Stimulated activated CD4-positive, alpha-beta T cell treated with anti-CD3 and anti-CD28 coated beads, Interleukin-4, amount 100 ng/mL, for 24 hours (primary cell): ENCODE results near the gene ANXA2R.
"Not testable (repeated sequence)": the region's sequence is repeated elsewhere in the genome, so short reads cannot be mapped to it uniquely, and the experiment has no call there.

Source experiments
- DNase-seq: peaks from one replicate; pipeline ENCODE4 v3.0.0-alpha.2; 2020

Gene ANXA2R

GRCh38 chr5:43060020-43060419 lies 19.9 kb upstream of the ANXA2R start:
- not testable (repeated sequence) for DNase-seq

DNA sequence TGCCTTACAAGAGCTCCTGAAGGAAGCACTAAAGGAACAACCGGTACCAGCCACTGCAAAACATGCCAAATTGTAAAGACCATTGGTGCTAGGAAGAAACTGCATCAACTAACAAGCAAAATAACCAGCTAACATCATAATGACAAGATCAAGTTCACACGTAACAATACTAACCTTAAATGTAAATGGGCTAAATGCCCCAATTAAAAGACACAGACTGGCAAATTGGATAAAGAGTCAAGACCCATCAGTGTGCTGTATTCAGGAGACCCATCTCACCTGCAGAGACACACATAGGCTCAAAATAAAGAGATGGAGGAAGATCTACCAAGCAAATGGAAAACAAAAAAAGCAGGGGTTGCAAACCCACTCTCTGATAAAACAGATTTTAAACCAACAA lies 15.0 kb upstream of the ANXA2R start:
- not testable (repeated sequence) for DNase-seq

GRCh38 chr5:43051684-43052083 lies 11.6 kb upstream of the ANXA2R start:
- DNase-seq, result no peak

DNA sequence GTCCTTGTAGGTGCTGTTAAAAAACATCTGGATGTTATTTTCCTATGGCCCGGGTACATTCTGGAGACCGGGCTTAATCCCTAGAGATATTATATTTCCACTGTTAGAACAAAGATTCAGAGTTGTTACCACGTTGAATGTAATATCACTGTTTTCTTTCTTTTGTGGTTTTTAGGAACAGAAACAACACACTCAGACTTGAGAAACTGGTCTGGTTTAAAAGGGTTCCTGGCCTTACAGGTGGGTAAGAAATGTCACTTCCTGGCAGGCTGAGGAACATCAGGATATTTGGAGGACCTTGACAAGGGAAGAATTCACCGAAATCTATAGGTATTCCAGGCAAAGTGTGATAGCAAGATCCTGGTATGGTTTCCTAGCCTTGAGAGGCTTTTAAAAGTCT lies 10.3 kb upstream of the ANXA2R start:
- no peak for DNase-seq

- no peak for DNase-seq
Observed at GRCh38 chr5:43049236-43049635, 9.1 kb upstream of the ANXA2R start.

DNA sequence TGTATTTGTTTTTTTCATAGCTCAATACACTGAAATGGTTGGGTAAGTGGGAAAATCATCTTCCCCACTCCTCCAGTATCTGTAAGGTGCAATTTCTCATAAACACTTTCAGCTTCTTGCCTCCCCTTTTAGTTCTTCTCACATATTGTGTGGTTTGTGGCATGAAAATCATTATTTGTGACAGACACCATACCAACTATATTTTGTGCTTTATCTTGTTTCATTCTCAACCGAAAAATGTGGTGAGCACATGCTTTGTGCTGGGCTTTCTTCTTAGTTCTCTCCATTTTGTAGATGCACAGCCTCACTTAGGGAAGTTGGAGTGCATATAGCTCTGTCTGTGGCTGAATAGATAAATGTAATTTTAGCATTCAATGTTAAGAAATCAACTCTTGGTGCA lies 6.4 kb upstream of the ANXA2R start:
- no peak for DNase-seq

DNA sequence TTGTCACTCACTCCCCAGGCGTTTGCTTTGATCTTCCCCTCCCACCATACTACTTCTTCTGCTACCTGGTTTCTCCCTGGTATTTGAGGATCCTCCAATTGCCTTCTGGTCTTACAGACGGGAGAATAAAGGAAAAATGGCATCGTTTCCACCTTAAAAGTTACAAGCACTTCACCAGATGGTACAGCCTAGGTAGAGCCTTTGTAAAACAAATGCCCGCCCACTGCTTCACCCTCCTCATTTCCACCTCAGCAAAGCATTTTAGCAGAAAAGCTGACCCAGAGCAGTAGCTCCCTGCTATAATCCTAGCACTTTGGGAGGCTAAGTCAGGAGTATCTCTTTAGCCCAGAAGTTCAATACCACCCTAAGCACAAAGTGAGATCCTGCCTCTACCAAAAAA lies 5.1 kb upstream of the ANXA2R start:
- no peak for DNase-seq

DNA sequence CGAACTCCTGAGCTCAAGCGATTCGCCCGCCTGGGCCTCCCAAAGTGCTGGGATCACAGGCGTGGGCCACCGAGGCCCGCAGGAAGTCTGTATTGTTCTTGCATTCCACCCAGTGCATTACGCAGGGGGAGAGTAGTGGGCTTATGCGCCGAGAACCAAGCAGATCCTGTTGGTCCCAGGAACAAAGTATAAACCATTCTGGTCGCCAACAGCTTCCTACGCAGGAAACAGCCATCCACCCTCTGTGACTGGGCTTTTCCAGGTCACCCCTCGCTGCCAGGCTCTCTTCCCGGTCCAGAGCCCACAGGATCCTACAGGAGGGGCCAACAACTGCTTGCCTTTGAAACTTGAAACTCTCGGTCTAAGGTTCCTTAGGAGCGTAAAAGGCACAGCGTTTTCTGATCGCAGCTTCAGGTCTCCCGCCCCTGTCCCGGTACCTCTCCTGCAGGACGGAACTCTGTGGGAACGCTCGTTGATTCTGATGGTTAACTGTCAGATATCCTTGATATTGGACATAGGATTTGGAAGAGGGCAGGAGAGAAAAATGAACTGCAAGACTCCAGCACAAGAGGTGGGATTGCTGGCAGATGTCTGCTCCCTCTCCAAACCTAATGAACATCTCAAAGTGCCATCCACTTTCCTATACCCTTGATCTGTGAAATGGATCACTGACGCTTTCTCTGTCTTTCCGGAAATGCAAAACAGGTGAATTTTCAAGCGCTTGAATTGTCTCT lies 4.2 kb upstream of the ANXA2R start:
- DNase-seq, result no peak

- no peak for DNase-seq
Observed at GRCh38 chr5:43043400-43043756, 3.3 kb upstream of the ANXA2R start.

- DNase-seq, result peak; percentile 55
Observed at GRCh38 chr5:43042626-43043399, 2.7 kb upstream of the ANXA2R start.

DNA sequence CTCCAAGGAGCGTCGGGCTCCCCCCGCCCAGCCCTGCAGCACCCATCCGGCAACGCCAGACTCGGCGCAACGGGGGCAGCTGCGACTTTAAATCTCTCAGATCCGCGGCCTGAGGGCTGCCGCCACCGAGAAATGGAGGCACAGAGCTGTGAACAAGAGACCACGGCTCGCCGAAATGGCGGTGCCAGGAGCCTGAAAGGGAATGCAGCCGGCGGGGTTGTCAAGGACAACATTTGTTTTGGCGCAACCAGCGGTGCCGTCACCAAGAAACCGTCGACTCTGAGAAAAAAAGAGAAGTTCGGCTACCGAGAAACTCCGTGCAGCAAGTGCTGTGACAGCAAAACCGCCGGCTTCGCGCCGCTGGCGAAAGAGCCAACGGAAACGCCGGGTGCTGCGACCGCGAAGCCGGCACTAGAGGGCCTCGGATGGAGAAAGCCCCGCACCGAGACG lies 2.1 kb upstream of the ANXA2R start:
- peak; percentile 78 for DNase-seq

- no peak for DNase-seq
Observed at GRCh38 chr5:43041669-43042175, 1.6 kb upstream of the ANXA2R start.

GRCh38 chr5:43041110-43041668 lies 1.1 kb upstream of the ANXA2R start:
- DNase-seq, result peak; percentile 34

GRCh38 chr5:43039471-43040286 lies 440 bp downstream of the ANXA2R start:
- DNase-seq, result peak; percentile 73

- DNase-seq, result no peak
Observed at GRCh38 chr5:43039152-43039470, 1.0 kb downstream of the ANXA2R start.

- DNase-seq, result peak; percentile 31
Observed at GRCh38 chr5:43038496-43038989, 1.6 kb downstream of the ANXA2R start.

DNA sequence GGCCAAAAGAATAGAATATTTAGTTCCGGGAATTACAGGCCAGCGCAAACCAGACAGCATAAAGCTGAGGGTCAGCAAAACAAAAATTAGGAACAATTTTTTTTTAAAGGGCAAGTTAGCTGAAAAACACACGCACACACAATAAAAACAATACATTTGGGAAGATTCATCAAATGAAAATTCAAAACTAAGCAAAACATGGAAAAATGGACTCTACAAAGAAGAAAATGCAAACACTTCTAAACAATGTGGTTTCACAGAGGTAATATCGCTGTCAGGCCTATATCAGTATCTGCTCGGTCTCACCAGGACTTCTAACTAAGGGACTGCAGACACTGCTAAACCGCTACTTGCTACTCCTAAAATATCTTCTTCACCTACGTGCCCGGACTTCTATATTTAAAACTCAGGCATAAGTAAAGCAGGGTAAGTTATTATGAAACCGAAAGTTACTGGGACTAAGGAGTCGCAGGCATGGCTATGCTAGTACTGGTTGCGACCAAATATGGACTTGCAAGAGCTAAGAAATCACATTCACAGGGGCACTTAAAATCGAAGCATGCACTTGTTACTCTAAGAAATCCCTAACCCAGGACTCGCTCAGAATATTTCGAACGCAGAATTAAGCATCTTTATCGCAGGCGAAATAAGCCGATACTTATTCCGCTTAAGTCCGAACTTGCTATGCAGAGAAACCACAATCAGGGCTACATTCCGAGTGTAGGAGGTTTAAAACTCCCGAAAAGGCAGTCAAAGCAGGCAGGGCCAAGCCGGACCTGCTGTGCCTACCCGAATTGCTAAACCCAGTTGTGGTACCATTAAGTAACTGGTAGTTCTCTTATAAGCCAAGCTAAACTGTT lies 2.3 kb downstream of the ANXA2R start:
- peak; percentile 28 for DNase-seq

DNA sequence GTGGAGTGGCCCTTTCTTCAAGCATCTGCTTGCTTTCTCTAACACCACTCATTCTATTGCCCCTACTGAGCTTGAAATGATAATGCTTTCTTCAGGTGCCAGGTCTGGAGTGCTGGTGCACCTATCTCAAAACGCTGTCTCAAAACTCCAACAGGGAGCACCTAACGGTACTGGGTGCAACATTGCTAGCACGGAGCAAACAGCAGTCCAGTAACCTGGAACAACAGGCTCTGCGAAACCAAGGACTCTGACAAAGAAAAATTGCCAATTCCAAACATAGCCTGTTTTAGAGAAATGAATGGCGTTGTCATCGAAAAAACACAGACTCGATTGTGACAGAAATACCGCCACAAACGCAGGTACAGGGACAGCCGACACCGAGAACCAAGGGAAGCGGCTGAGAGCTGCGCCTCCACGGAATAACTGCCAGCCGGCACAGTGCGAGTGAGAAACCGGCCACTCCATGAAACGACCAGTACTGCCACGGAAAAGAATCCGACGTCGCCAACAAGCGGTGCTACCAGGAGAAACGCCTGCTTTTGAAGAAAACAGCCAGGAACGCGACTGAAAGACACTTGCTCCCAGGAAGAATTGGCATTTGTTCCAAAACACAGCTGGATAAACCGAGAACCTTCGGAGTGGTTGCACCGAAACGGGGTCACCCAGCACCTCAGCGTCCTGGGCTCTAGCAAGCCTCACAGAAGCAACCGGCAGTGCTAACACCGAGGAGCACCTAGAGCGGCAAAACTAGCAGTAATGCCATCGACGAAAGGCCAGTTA lies 3.1 kb downstream of the ANXA2R start:
- DNase-seq, result no peak

DNA sequence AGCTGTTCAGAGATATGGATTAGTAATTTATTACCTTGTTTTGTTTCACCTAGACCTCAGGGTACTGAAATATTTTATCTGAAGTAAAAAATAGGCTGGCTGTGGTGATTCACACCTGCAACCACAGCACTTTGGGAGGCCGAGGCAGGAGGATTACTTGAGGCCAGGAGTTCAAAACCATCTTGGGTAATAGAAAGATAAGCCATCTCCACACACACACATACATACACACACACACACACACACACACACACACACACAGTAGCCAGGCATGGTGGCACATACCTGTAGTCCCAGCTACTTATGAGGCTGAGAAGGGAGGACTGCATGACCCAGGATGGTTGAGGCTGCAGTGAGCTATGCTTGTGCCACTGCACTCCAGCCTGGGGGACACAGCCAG lies 3.7 kb downstream of the ANXA2R start:
- no peak for DNase-seq

- DNase-seq, result no peak
Observed at GRCh38 chr5:43034591-43034968, 5.5 kb downstream of the ANXA2R start.
